MCF 10A (cell line): ENCODE measurements around the gene ENO2. TPM values are rescaled to one million over a fixed set of nuclear protein-coding genes. Genes with fewer than 3 reads are reported as not detected.

ENCODE experiments used
- BruUV-seq: library from RNA; stranded (reverse); fragments of 400-500 nt; replicated peaks from 2 replicates; lab custom pipeline; 2021; lab: Mats Ljungman, UMichigan
- CTCF ChIA-PET: fragments of 300-600 bp; sonication (Branson Sonifier 250); formaldehyde crosslinking; extraction: SDS; loops from one replicate; lab custom pipeline; 2021; ENCODE audit warnings: antibody characterized with exemption, inconsistent platforms; lab: Yijun Ruan, JAX
- POLR2A ChIA-PET: fragments of 300-600, 350-650 bp; sonication (Branson Sonifier 250); formaldehyde crosslinking; extraction: SDS; loops from one replicate; lab custom pipeline; 2020; ENCODE audit warnings: antibody characterized with exemption, inconsistent platforms; lab: Yijun Ruan, JAX
- DNase-seq: peaks from one replicate; pipeline ENCODE4 v3.0.0-alpha.2; 2018; ENCODE audit not compliant: unreplicated experiment
- H3K27ac Mint-ChIP-seq: one replicate; pipeline ENCODE4 v1.8.0; 2022; ENCODE audit warnings: mild to moderate bottlenecking, low read depth, mixed read lengths; ENCODE audit not compliant: unreplicated experiment
- H3K27me3 Mint-ChIP-seq: one replicate; pipeline ENCODE4 v1.8.0; 2022; ENCODE audit warnings: mixed read lengths; ENCODE audit not compliant: insufficient read depth, unreplicated experiment
- H3K36me3 Mint-ChIP-seq: one replicate; pipeline ENCODE4 v1.8.0; 2022; ENCODE audit warnings: mild to moderate bottlenecking, moderate library complexity, mixed read lengths; ENCODE audit not compliant: insufficient read depth, unreplicated experiment
- H3K4me1 Mint-ChIP-seq: one replicate; pipeline ENCODE4 v1.8.0; 2022; ENCODE audit warnings: mixed read lengths; ENCODE audit not compliant: insufficient read depth, unreplicated experiment
- H3K4me3 Mint-ChIP-seq: one replicate; pipeline ENCODE4 v1.8.0; 2022; ENCODE audit warnings: mild to moderate bottlenecking, moderate library complexity, mixed read lengths; ENCODE audit not compliant: unreplicated experiment
- H3K9me3 Mint-ChIP-seq: one replicate; pipeline ENCODE4 v1.8.0; 2022; ENCODE audit warnings: mixed read lengths; ENCODE audit not compliant: unreplicated experiment
- CTCF ChIP-seq: fragments of 200-600 bp; IDR thresholded peaks from one replicate; pipeline ENCODE4 v1.8.0; 2022; ENCODE audit warnings: antibody characterized with exemption, mild to moderate bottlenecking; ENCODE audit not compliant: unreplicated experiment
- intact Hi-C: fragments of 100-400 bp; cut with micrococcal nuclease; formaldehyde crosslinking; loops from 2 replicates; pipeline ENCODE4 v1.14.1; 2022
- total RNA-seq: library from RNA; stranded (reverse); gene quantifications from 2 replicates; pipeline ENCODE4 v1.2.3, GENCODE V29; 2022

Gene ENO2
- total RNA-seq, 1 experiment from 2014 or later: 0.30 TPM

- no peak for TF ChIP-seq CTCF
- intact Hi-C loops: no loop called here
- Mint-ChIP-seq H3K36me3 (peaks cover 22% of the 10 kb centered on the region), H3K27me3 (no peaks in the 10 kb centered on the region), H3K27ac (no peak overlapping the region), H3K4me1 (peaks cover 32% of the 10 kb centered on the region), H3K4me3 (no peak overlapping the region), H3K9me3 (no peaks in the 10 kb centered on the region)
- DNase-seq: no peak
- ChIA-PET POLR2A (interaction anchor here (0.5 to 2.2 kb wide), 2 partner anchors 12 to 266 kb away, joined by 3 to 12 read pairs; no protein-coding TSS in a partner anchor), CTCF (interaction anchor here (0.6 to 3.1 kb wide), 6 partner anchors 12 to 261 kb away, joined by 3 to 12 read pairs (median 3); no protein-coding TSS in a partner anchor)
- BruUV-seq: no TSS peak
Observed at GRCh38 chr12:6948873-6949594, 34.7 kb downstream of the ENO2 start.

- ChIA-PET CTCF (interaction anchor here (0.6 to 3.1 kb wide), 3 partner anchors 14 to 103 kb away, joined by 3 to 12 read pairs (median 3); no protein-coding TSS in a partner anchor), POLR2A (interaction anchor here (2.2 kb wide), 1 partner anchor 11 kb away, joined by 12 read pairs; no protein-coding TSS in a partner anchor)
- intact Hi-C loops: no loop called here
- peaks cover 29% of the 10 kb centered on the region for H3K4me1 Mint-ChIP-seq
- no peaks in the 10 kb centered on the region for H3K27me3 Mint-ChIP-seq
- H3K27ac Mint-ChIP-seq: no peak overlapping the region
- no peaks in the 10 kb centered on the region for H3K9me3 Mint-ChIP-seq
- H3K4me3 Mint-ChIP-seq: no peak overlapping the region
- DNase-seq: no peak
- H3K36me3 Mint-ChIP-seq: peaks cover 8% of the 10 kb centered on the region
- TF ChIP-seq CTCF: no peak
- no TSS peak for BruUV-seq
Observed at GRCh38 chr12:6950401-6950801, 36.0 kb downstream of the ENO2 start.

- POLR2A ChIA-PET: interaction anchor here (1.0 to 2.2 kb wide), 2 partner anchors 10 kb away, joined by 5 to 12 read pairs; no protein-coding TSS in a partner anchor
- H3K9me3 Mint-ChIP-seq: no peaks in the 10 kb centered on the region
Observed at GRCh38 chr12:6950811-6951540, 36.6 kb downstream of the ENO2 start, which contains the start of gene PTPN6. Gene PTPN6 (plus strand): TSS chr12:6951356. CDS start chr12:6951513, 157 bp downstream.

More at GRCh38 chr12:6950811-6951540, 36.6 kb downstream of the ENO2 start, which contains the start of gene PTPN6:
- no peak for TF ChIP-seq CTCF
- DNase-seq: no peak
- H3K4me1 Mint-ChIP-seq: peaks cover 23% of the 10 kb centered on the region
- no peak within 1 kb of the TSS for H3K4me3 Mint-ChIP-seq
- no peak within 1 kb of the TSS for H3K27ac Mint-ChIP-seq
- CTCF ChIA-PET: interaction anchor here (0.6 to 3.1 kb wide), 3 partner anchors 14 to 104 kb away, joined by 3 to 12 read pairs (median 3); no protein-coding TSS in a partner anchor
- H3K36me3 Mint-ChIP-seq: peaks cover 6% of the 10 kb centered on the region
- BruUV-seq: no TSS peak
- intact Hi-C loops: no loop called here
- H3K27me3 Mint-ChIP-seq: no peaks in the 10 kb centered on the region
